Vagina (tissue), 2 donors: ENCODE results near the gene RNF166. TPM values are rescaled to one million over a fixed set of nuclear protein-coding genes. Genes with fewer than 3 reads are reported as not detected.

Source experiments
- DNase-seq, 2 donors: peaks; one replicate each; pipeline ENCODE4 v3.0.0-alpha.2; 2017; ENCODE audit errors: extremely low spot score in 2 of 2
- H3K27ac ChIP-seq: fragments of 200-600 bp; sonication (generic); one replicate; pipeline ENCODE4 v1.5.1; 2019
- H3K27me3 ChIP-seq: fragments of 200-600 bp; sonication (generic); one replicate; pipeline ENCODE4 v1.5.1; 2019
- H3K36me3 ChIP-seq, 2 donors: fragments of 200-600 bp; sonication (generic); one replicate each; pipeline ENCODE4 v1.5.1; 2017 to 2019
- H3K4me1 ChIP-seq: fragments of 200-600 bp; sonication (generic); one replicate; pipeline ENCODE4 v1.5.1; 2019
- H3K4me3 ChIP-seq, 2 donors: fragments of 200-600 bp; sonication (generic); 1 replicate in 1 of 2; 2 replicates in 1 of 2; pipeline ENCODE4 v1.5.1; 2016 to 2019
- H3K9me3 ChIP-seq: fragments of 200-600 bp; sonication (generic); one replicate; pipeline ENCODE4 v1.5.1; 2019
- CTCF ChIP-seq, 3 experiments: fragments of 450-650 bp in 2 of 3; fragments of 200-600 bp in 1 of 3; sonication (generic) in 1 of 3; IDR thresholded peaks; one replicate each; pipeline ENCODE4 v1.5.1; 2017 to 2019; ENCODE audit warnings: antibody characterized with exemption in 3 of 3, mild to moderate bottlenecking in 2 of 3, moderate library complexity in 2 of 3
- POLR2A ChIP-seq, 2 donors: fragments of 450-650 bp; IDR thresholded peaks; one replicate each; pipeline ENCODE4 v1.6.1; 2017; ENCODE audit warnings: antibody characterized with exemption in 2 of 2, mild to moderate bottlenecking in 2 of 2, moderate library complexity in 2 of 2
- POLR2AphosphoS5 ChIP-seq, 2 donors: sonication (generic); formaldehyde crosslinking; IDR thresholded peaks; one replicate each; pipeline ENCODE4 v1.9.0; 2017; ENCODE audit warnings: antibody characterized with exemption in 2 of 2, mild to moderate bottlenecking in 2 of 2, low read depth in 1 of 2; ENCODE audit not compliant: insufficient read depth in 1 of 2
- intact Hi-C: fragments of 100-400 bp; cut with DNase I; formaldehyde crosslinking; loops from one replicate; pipeline ENCODE4 v1.15.1; 2023
- total RNA-seq: library from RNA; depleted of rRNA; stranded (reverse); fragments of >200 nt; gene quantifications from one replicate; pipeline ENCODE4 v1.2.3, GENCODE V29; 2016

The RNF166 gene
- total RNA-seq, 1 donor from 2014 or later = 26.5 TPM

- DNase-seq = no peak
- H3K27ac ChIP-seq = no peak overlapping the region
- H3K9me3 ChIP-seq = no peaks in the 10 kb centered on the region
- intact Hi-C loops = no loop called here
- H3K4me3 ChIP-seq = no peak overlapping the region
- no peaks in the 10 kb centered on the region for H3K27me3 ChIP-seq
- no peaks in the 10 kb centered on the region for H3K36me3 ChIP-seq
- no peak for TF ChIP-seq POLR2A (IDR thresholded peaks at IDR 0.05)
- TF ChIP-seq CTCF (IDR thresholded peaks at IDR 0.05) = no peak
- TF ChIP-seq POLR2AphosphoS5 (IDR thresholded peaks at IDR 0.05; ENCODE audit: insufficient read depth in 1 of 2, low read depth in 1 of 2) = no peak
- H3K4me1 ChIP-seq = no peaks in the 10 kb centered on the region
Observed at GRCh38 chr16:88678224-88678979, 27.8 kb downstream of the RNF166 start.

GRCh38 chr16:88677721-88678120, 28.5 kb downstream of the RNF166 start:
- Histone ChIP-seq H3K36me3 (no peaks in the 10 kb centered on the region), H3K4me1 (no peaks in the 10 kb centered on the region), H3K9me3 (no peaks in the 10 kb centered on the region), H3K27ac (no peak overlapping the region), H3K27me3 (no peaks in the 10 kb centered on the region), H3K4me3 (no peak overlapping the region)
- DNase-seq = no peak
- TF ChIP-seq POLR2A (IDR thresholded peaks at IDR 0.05) (no peak), POLR2AphosphoS5 (IDR thresholded peaks at IDR 0.05; ENCODE audit: insufficient read depth in 1 of 2, low read depth in 1 of 2) (no peak), CTCF (IDR thresholded peaks at IDR 0.05) (no peak)
- intact Hi-C loops = no loop called here

GRCh38 chr16:88676502-88677242, 29.5 kb downstream of the RNF166 start:
- Histone ChIP-seq H3K4me3 (no peak overlapping the region), H3K4me1 (no peaks in the 10 kb centered on the region), H3K27ac (no peak overlapping the region), H3K9me3 (no peaks in the 10 kb centered on the region), H3K36me3 (no peaks in the 10 kb centered on the region), H3K27me3 (no peaks in the 10 kb centered on the region)
- no peak for DNase-seq
- TF ChIP-seq POLR2AphosphoS5 (IDR thresholded peaks at IDR 0.05; ENCODE audit: insufficient read depth in 1 of 2, low read depth in 1 of 2) = no peak
- no peak for TF ChIP-seq CTCF (IDR thresholded peaks at IDR 0.05)
- no peak for TF ChIP-seq POLR2A (IDR thresholded peaks at IDR 0.05)
- intact Hi-C loops = no loop called here

GRCh38 chr16:88673716-88674379, 32.4 kb downstream of the RNF166 start:
- Histone ChIP-seq H3K27ac (no peak overlapping the region), H3K36me3 (no peaks in the 10 kb centered on the region), H3K4me3 (no peak overlapping the region), H3K27me3 (no peaks in the 10 kb centered on the region), H3K9me3 (no peaks in the 10 kb centered on the region), H3K4me1 (no peaks in the 10 kb centered on the region)
- no peak for DNase-seq
- intact Hi-C loops = no loop called here
- TF ChIP-seq CTCF (IDR thresholded peaks at IDR 0.05) (no peak), POLR2AphosphoS5 (IDR thresholded peaks at IDR 0.05; ENCODE audit: insufficient read depth in 1 of 2, low read depth in 1 of 2) (no peak), POLR2A (IDR thresholded peaks at IDR 0.05) (no peak)
